Gastroesophageal sphincter (tissue), 3 donors: ENCODE measurements around the gene PDE4B.

Source experiments
- CTCF ChIP-seq, 4 experiments: fragments of 200-600 bp in 2 of 4; fragments of 450-650 bp in 2 of 4; sonication (generic) in 1 of 4; IDR thresholded peaks; one replicate each; pipeline ENCODE4 v1.5.1; 2017 to 2019; ENCODE audit warnings: antibody characterized with exemption in 4 of 4, mild to moderate bottlenecking in 2 of 4, moderate library complexity in 2 of 4
- EP300 ChIP-seq: sonication (generic); formaldehyde crosslinking; IDR thresholded peaks from one replicate; pipeline ENCODE4 v1.6.1; 2017; ENCODE audit warnings: antibody characterized with exemption, mild to moderate bottlenecking

- TF ChIP-seq CTCF (IDR thresholded peaks at IDR 0.05), result no peak
- TF ChIP-seq EP300, result no peak
These were observed 534.2 kb downstream of the PDE4B start for GRCh38 chr1:66326867-66327266.
